ENCODE measurements around the gene C19orf12. TPM values are rescaled to one million over a fixed set of nuclear protein-coding genes. Genes with fewer than 3 reads are reported as not detected.
A peak's percentile ranks its signal among the peaks of the same experiment; 100 is the strongest.

The C19orf12 gene
- total RNA-seq, 1 experiment from 2014 or later: 10.0 TPM

GRCh38 chr19:29662604-29663404 lies 52.3 kb downstream of the C19orf12 start (continued):
- TF ChIP-seq POLR2AphosphoS5 (IDR thresholded peaks at IDR 0.05; ENCODE audit: low read depth, low read length): peak; percentile 31; the same call in 1 of the 2 replicates
- peak; percentile 83 for TF ChIP-seq FOSL1 (IDR thresholded peaks at IDR 0.05; ENCODE audit: low read depth)
- TF ChIP-seq ATF3 (IDR thresholded peaks at IDR 0.05): no peak
- TF ChIP-seq SP1 (IDR thresholded peaks at IDR 0.05; ENCODE audit: low read depth): peak; percentile 57

- H3K9me2 ChIP-seq (ENCODE audit: insufficient read depth): no peaks in the 10 kb centered on the region
- DNase-seq (ENCODE audit: low read depth, low spot score): no peak
- H3K36me3 ChIP-seq (ENCODE audit: control insufficient read depth in 1 of 2, insufficient read depth in 2 of 2, low read length in 2 of 2): no peaks in the 10 kb centered on the region
- ATAC-seq: no peak
- no peak overlapping the region for H2AFZ ChIP-seq (ENCODE audit: low read depth, low read length, poor library complexity, severe bottlenecking)
- RAD21 ChIA-PET (ENCODE audit: low non-redundant PET in 1 of 2, low total read pairs in 2 of 2, uncharacterized antibody in 2 of 2, unreplicated experiment in 2 of 2): interaction anchor here in 1 of 2 experiments (1.8 kb wide), 1 partner anchor 56 kb away, joined by 4 read pairs; the partner anchor contains the start of gene POP4
- POLR2A ChIA-PET: no interaction called here
- intact Hi-C loops (cut with micrococcal nuclease): no loop called here
- H3K79me2 ChIP-seq (ENCODE audit: insufficient read depth, low read length): no peaks in the 10 kb centered on the region
- H3K4me3 ChIP-seq (replicated peaks in 1 of 2; ENCODE audit: low read depth in 1 of 2, low read length in 2 of 2): no peak overlapping the region
- H3K27me3 ChIP-seq (ENCODE audit: insufficient read depth, low read length): no peaks in the 10 kb centered on the region
- BruUV-seq (replicated peaks): no TSS peak
- CTCF ChIA-PET: interaction anchor here (1.1 to 1.3 kb wide), 2 partner anchors 9 to 52 kb away, joined by 3 to 5 read pairs; no protein-coding TSS in a partner anchor
- no peak for TF ChIP-seq SP1 (IDR thresholded peaks at IDR 0.05; ENCODE audit: low read depth)
- TF ChIP-seq EZH2 (IDR thresholded peaks at IDR 0.05): no peak
- TF ChIP-seq CEBPB (IDR thresholded peaks at IDR 0.05; ENCODE audit: low read depth): no peak
- TF ChIP-seq POLR2AphosphoS5 (IDR thresholded peaks at IDR 0.05; ENCODE audit: low read depth, low read length): no peak
- no peak for TF ChIP-seq SIN3A (IDR thresholded peaks at IDR 0.05; ENCODE audit: low read depth)
- TF ChIP-seq MAX (IDR thresholded peaks at IDR 0.05): no peak
- TF ChIP-seq ELF1 (IDR thresholded peaks at IDR 0.05; ENCODE audit: borderline replicate concordance, low read depth): no peak
- no peak for TF ChIP-seq CBX3 (IDR thresholded peaks at IDR 0.05; ENCODE audit: low read depth)
- no peak for TF ChIP-seq FOSL1 (IDR thresholded peaks at IDR 0.05; ENCODE audit: low read depth)
- TF ChIP-seq CTCF (IDR thresholded peaks at IDR 0.05 in 2 of 3, conservative IDR thresholded peaks at IDR 0.05 in 1 of 3; ENCODE audit: borderline replicate concordance in 1 of 3, insufficient read depth in 1 of 3, low read depth in 2 of 3, low read length in 2 of 3): no peak
- TF ChIP-seq ZNF274 (IDR thresholded peaks at IDR 0.05; ENCODE audit: low read depth, low read length): no peak
- TF ChIP-seq EGR1 (IDR thresholded peaks at IDR 0.05; ENCODE audit: low read depth): no peak
- no peak for TF ChIP-seq POLR2A (IDR thresholded peaks at IDR 0.05; ENCODE audit: borderline replicate concordance, extremely low read depth, insufficient read depth, insufficient read length)
- peaks cover 28 to 43% of the 10 kb centered on the region in 2 experiments for H3K4me1 ChIP-seq (ENCODE audit: control insufficient read depth in 1 of 2, insufficient read depth in 2 of 2, low read length in 2 of 2)
- peak overlapping the region; percentile 53 for H3K4me2 ChIP-seq (ENCODE audit: low read length)
- H3K27ac ChIP-seq (ENCODE audit: low read depth, low read length): peak overlapping the region; percentile 24; the same call in 1 of the 2 replicates
- no peaks in the 10 kb centered on the region for H3K9me3 ChIP-seq (ENCODE audit: control insufficient read depth in 1 of 2, insufficient read depth in 1 of 2, low read depth in 1 of 2, low read length in 2 of 2)
- H4K20me1 ChIP-seq (ENCODE audit: insufficient read depth): no peaks in the 10 kb centered on the region
- peak overlapping the region; percentile 32; the same call in 1 of the 2 replicates for H3K9ac ChIP-seq (ENCODE audit: low read length)
Observed at GRCh38 chr19:29662278-29662603, 52.8 kb downstream of the C19orf12 start.

Data from HCT116 (cell line).